SIG-M5 treated with dmso at 0.1 percent for 504 hours (cell line): Measurements from ENCODE around the gene TJP3.
"Not testable (repeated sequence)": the region's sequence is repeated elsewhere in the genome, so short reads cannot be mapped to it uniquely, and the experiment has no call there.

Source experiments
- DNase-seq: peaks from one replicate; lab custom pipeline; 2025; ENCODE audit not compliant: unreplicated experiment; lab: John Stamatoyannopoulos, UW

The TJP3 gene, protein sequence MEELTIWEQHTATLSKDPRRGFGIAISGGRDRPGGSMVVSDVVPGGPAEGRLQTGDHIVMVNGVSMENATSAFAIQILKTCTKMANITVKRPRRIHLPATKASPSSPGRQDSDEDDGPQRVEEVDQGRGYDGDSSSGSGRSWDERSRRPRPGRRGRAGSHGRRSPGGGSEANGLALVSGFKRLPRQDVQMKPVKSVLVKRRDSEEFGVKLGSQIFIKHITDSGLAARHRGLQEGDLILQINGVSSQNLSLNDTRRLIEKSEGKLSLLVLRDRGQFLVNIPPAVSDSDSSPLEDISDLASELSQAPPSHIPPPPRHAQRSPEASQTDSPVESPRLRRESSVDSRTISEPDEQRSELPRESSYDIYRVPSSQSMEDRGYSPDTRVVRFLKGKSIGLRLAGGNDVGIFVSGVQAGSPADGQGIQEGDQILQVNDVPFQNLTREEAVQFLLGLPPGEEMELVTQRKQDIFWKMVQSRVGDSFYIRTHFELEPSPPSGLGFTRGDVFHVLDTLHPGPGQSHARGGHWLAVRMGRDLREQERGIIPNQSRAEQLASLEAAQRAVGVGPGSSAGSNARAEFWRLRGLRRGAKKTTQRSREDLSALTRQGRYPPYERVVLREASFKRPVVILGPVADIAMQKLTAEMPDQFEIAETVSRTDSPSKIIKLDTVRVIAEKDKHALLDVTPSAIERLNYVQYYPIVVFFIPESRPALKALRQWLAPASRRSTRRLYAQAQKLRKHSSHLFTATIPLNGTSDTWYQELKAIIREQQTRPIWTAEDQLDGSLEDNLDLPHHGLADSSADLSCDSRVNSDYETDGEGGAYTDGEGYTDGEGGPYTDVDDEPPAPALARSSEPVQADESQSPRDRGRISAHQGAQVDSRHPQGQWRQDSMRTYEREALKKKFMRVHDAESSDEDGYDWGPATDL

DNA sequence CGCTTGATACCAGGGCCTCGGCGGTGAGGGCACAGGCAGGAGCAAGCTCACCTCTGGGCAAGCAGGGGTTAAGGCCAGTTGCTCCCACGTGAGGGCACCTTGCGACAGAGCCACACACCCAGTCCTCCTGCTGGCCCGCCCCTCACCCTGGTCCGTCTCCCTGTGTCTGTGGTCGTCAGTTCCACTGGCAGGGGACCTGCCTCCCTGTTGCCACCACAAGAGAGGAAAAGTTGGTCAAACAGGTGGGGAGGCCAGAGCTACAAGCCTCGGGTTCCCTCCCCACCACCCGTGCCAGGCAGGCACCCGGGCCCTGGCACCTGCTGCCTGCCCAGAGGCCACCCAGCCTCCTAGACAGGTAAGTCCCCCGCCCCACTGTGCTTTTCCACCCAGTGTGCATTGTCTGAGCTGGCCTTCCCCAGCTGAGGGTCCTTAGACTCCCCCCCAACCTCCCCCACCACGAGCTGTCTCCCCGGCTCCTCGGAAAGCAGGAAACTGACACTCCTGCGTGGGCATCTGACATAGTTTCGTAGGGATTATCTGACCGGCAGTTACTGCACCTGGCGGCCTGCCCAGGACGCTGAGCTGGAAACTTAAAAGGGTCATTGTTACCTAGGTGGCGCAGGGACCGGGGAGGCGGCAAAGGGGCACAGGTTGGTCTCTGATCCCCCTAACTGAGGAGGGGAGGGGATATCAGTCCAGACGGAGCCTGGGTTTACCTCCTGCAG lies at the start of gene TJP3:
Gene TJP3 (plus strand): TSS at position 178 of the 725 bp plus-strand sequence. CDS start 20,049 bp downstream, outside the sequence.
- DNase-seq, result no peak

DNA sequence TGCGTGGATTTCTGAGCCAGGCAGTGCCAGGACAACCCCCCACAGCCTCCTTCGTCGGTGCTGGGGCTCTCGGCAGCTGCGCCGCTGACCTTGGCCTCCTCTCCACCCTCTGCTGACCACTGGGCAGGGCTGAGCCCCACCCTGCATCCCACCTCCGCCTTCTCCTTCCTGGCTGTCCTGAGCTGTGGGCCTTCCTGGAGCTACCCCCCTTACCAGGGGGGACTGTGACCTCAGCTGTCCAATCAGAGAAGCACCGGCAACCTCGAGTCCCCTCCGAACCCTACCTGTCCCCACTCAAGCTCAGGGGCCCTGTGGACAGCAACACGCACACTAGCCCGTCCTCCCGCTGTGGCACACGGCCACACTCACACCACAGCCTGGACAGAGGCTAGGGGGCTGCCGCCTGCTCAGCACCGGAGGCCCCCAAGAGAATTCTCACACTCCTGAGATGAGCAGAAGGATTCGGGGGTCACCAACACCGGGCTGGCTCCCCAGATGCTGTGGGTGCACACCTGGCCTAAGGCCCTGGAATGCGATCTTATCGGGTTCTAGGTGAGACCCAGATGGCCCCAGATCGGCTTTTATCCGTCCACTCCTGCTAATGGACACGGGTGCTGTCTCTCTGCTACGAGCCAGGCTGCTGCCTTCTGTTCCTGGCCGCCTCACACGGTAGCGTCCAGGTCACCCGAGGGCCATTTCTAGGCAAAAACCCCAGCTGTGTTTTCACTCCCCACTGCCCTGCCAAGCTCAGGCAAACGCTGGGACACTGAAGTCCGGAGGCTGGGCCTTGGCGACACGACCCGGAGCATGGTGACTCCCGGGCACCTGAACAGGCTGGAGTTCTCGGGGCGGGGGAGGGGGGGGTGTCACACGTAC lies 49.1 kb upstream of the TJP3 start:
- no peak for DNase-seq

DNA sequence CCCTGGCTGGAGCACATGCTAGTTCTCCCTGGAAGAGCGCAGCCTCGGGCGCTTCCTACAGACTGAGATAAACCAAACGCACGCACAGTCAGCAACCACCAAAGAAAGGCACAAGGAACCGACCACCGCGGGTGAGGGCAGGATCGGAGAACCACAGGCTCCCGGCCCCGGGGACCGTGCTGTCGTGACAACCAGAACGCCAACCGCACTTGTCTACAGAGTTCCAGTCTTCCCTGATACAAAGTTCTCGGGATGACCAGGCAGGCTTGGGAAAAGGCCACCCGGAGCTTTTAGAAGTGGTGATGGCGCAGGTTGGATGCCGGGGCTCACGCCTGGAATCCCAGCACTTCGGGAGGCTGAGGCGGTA lies 48.5 kb upstream of the TJP3 start:
- DNase-seq, result no peak

DNA sequence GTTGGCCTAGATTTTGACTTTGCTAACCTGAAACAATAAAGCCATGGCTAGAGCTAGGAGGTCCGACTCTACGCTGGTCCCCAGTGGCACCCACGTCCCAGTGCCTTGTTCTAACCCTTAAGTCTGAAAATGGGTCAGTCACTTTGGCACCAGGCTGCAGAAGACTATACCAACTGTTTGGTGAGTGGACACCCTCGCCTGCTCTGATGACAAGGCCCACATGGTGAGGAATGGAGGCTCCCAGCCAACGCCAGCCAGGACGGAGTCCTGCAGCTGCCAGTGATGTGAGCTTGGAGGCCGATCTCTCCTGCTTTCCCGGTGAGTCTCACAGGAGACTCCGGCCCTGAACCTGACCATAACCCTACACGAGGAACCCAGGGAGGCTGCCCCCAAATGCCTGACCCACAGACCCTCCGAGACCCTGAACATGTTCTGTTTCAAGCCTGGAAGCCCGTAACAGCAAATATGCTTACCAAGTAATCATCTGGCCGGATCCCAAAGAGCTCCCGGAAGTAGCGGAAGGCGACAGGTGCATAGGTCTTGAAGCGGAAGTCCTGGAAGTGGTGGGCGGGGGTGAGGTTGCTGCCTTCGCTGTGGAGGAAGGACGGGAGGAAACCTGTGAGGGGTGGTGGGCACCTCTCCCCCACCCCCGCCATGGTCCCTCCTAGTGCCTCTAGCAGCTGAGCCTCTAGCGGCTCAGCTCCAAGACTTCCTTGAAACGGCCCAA lies 47.5 kb upstream of the TJP3 start:
- no peak for DNase-seq

DNA sequence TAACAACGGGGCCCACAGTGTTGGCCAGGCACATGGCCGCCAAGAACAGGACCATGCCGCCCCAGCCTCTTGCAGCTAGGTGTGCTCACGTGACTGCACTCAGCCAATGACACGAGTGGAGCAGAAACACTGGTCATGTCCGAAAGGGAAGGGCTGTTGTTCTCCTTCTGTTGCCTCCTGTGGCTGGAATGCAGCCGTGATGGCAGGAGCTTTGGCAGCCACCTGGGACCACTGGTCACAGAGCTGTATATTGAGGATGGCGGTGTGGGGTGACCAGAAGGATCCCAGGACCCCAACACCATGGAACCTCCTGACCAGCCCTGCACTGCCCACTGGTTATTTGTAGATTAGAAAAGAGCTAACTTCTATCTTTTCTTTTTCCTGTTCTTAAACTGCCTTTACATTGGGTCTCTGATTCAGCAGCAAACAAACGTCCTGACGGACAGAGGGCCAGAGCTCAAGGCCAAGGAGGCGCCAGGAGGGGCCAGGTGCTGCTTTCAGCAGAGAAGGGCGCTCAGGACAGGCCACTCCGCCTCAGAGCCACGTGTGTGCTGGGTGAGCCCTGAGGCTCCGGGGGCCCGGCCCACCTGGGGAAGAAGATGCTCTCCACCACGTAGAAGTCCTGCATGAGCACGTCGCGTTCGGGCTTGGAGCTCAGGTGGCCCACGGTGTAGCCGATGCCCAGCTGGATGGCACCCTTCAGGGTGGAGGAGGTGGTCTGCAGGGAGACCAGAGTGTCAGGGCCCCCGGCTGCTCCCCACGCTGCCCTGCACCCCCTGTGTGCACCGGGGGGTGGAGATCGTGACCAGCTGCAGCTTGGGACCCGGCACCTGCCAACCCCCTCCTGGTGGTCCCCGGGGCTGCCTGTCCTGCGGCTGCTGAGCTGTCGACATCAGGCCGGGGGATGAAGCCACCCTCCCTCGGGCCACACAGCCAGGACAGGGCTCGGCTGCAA lies 46.6 kb upstream of the TJP3 start:
- no peak for DNase-seq

DNA sequence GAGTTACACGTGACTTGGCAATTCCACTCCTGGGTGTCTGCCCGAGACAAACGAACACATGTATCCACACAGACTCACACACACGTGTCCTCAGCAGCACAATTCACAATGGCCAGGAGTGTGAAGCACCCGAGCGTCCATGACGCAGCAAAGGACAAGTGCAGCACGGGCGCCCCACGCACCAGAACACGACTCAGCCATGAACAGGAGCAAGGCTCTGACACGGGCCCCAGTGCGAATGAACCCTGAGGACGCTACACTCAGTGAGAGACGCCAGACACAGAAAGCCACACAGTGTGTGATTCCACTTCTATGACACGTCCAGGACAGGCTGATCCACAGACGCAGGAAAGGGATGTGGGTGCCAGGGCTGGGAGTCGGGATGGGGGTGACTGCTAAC lies 44.3 kb upstream of the TJP3 start:
- DNase-seq, result no peak

DNA sequence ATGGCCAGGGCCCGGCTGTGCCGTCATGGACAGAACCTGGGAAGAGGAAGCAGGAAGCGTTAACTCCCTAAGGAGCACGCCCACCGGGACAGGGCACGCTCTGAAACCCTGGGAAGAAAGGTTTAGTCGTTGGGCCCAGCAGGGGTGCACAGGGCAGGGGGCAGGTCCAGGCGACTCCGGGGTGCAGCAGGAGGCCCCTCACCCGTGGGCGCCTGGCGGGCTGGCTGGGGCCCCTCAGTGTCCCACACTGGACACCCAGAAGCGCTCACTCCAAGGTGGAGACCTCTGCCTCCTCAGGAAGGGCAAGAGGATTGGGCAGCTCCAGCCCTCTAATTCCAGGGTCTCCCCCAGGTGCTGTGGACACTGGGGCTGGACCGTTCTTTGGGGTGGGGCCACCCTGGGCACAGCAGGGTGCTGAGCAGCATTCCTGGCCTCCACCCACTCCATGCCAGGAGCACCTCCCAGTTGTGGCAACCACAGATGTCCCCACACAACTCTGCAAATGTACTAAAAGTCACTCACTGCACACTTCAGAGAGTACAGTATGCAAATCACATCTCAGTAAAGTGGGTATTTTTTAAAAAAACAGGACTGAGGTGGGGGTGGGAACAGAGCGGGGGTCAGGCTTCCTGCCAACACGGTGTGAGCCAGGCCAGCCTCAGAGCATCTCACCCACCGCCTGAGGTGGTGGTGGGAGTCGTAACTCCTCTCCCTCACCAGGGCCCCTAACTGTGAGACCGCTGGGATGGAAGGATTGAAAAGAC lies 43.1 kb upstream of the TJP3 start:
- DNase-seq, result no peak

DNA sequence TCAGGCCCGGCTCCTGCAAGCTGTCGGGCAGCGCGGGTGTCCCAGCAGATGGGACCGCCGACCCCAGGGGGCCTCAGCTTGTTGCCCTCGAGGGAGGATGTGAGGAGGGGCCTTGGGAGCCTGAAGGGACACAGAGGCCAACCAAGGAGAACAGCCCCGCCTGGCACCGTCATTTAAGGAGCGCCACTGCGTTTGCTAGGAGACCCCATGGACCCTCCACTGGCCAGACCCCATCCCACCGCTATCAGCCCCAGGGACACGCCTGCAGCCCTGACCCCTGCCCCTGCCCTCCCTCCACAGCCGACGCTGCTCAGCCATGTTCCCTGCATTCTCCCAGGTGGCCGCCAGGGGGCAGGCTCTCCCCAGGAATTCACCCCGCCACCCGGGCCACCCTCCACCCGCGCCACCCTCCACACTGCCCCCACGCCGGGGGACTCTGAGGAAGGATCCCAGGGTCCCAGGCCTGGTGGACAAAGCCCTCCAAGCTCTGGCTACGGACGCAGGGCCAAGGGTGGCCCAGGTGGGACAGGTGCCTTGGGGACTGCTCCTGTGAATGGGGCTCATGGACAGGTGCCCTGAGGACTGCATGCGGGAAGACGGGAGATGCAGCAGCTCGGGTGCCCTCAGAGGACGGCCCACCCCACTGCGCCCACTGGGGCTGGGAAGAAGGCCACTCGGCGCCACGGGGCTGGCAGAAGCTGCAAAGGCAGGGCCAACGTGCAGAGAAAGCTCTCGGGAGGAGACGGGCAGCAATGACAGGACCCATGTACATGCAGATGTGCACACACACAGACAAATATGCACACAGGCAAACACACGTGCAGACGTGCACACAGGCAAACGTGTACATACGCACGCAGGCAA lies 42.3 kb upstream of the TJP3 start:
- DNase-seq, result no peak

DNA sequence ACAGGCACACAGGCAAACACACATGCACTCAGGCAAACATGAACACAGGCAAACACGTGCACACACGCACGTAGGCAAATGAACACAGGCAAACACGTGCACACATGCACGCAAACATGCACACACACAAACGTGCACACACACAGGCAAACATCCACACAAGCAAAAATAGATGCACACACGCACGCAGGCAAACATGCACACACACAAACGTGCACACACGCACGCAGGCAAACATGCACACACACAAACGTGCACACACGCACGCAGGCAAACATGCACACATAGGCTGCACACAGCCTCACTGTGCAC lies 41.7 kb upstream of the TJP3 start:
- DNase-seq, result not testable (repeated sequence)

DNA sequence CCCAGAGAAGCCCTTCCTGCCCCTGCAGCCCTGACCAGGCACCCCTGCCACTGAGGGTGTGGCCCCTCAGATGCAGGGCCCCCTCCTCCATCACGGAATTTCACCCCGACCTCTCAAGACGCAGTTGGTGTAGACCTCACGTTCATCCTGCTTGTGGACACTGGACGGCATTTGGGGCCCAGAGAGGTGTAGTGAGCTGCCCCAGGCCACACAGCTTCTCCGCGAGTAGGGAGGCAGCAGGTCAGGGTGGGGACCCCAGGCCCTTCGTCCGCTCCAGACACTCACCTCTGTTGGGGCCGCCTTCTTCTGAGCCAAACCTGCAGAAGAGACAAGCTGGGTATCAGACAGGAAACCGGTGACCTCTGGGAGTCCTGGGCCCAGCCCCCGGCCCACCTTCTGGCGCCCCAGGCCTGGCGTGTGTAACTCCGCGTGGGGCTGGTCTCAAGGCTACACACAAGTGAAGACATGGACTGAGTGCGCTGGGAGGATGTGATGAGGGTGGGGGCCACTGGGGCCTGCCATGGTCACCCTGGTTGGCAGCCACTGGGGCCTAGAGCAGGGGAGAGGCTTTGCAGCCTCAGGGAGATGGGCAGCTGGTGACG lies 41.0 kb upstream of the TJP3 start:
- DNase-seq, result no peak

DNA sequence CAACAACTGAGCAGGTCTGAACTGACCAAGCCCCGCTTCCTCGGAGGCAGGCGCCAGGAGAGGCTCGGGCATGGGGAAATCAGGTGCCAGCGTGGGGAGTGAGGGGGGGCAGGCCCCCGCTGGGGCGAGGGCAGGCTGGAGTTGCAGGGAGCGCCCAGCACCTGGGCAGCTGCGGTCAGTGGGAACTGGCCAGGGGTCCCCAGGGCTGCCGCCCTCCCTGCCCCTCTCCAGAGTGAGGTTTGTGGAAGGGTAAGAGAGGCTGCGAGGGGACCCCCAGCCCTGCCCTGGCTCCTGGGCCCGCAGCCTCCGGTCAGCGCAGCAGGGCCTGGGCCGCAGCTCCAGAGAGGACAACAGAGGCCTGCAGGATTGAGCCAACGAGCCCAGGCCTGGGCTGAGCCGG lies 40.4 kb upstream of the TJP3 start:
- DNase-seq, result no peak

DNA sequence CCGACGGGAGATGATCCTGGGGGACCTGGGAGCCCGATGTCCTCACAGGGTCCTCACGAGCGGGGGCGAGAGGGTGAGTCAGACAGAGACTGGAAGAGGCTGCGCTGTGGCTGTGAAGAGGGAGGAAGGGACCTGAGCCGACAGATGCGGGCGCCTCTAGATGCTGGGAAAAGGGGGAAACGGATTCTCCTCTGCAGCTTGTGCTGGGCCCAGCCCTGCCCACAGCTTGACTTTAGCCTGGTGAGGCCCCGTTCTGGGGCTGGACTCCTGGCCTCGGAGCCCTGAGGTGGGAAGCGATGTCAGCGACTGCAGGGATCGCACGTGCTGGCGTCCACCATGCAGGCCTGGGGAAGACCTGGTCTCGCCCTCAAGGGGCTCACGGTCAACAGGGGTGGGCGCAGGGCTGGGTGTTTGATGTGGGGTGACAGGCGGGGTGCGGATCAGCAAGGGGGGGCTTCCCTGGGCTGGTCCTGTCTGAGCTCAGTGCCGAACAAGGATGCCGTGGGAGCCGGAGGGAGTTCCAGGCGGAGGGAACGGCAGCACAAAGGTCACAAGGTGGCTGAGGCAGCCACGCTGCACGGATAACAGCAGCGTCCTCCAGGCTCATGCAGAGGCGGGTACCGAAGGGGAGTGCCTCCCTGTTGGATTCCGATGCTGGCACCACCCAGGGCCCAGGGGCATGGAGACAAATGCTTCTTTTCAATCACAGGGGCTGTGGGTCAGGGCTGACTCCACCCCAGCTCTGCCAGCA lies 39.7 kb upstream of the TJP3 start:
- DNase-seq, result no peak

DNA sequence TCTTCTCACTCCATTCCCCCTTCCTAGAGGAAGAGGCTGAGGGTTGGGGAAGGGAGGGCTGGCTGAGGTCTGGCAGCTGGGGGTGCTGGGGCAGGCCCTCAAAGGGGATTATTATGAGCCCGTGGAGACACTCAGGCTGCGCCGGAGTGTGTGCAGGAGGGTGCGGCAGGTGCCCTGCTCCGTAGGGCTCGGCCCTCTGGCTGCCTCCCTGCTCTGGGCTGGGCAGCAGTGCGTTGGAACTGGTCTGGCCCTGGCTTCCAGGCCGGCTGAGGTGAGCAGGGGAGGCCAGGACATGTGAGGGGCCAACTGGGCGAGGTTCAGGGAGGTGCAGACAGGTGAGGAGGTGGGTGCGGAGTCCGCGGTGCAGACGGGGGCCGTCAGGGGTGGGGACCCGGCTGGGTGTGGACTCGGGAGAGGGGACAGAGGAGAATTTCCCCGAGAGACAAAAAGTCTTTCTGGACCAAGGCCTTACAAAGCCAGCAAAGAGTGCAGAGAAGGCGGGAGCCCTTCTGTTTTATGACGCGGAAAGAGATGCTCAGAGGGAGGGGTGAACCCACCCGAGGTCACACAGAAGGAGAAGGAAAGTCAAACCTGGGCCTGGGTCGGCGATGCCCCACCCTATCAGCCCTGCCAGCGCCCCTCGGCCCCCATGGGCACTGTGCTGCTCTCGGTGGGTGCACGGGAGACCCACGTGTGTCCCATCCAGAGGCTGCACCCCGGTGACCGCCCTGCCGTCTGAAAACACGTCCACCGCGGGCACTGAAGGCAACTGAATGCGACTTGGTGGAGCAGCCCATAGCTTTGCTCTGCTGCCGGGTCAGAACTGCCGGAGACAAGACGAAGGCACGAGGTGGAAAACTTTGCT lies 38.9 kb upstream of the TJP3 start:
- no peak for DNase-seq

DNA sequence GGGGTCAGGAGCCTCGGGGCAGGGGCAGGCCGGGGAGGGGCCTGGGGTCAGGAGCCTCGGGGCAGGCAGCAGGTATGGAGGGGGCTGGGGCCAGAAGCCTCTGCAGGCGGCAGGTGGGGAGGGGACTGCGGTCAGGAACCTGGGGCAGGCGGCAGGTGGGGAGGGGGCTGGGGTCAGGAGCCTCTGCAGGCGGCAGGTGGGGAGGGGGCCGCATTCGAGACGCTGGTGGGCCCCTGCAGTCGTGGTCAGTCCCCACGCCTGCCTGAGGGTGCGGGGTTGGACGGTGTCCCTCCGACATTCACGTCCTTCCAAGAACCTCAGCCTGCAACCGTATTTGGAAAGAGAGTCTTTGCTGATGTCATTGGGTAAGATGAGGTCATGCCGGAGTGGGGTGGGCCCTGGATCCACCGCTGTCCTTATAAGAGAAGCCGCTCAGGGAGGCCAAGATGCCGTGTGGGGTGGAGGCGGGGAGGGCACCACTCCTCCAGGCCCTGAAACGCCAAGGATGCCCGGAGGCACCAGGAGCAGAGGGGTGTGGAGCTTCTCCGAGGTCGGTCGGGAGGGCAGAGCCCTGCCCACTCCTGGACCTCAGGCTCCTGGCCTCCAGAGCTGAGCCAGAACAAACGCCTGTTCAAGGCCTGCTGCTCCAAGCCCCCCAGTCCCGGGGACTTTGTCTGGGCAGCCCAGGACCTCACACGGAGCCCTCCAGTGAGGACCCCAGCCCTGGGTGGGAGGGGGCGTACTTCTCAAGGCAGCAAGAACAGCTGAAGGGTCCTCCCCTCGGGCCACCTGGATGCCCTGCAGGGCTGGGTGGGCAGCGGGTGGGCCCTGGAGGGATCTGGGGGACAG lies 38.0 kb upstream of the TJP3 start:
- DNase-seq, result no peak
